Progenitor cell of endocrine pancreas (in vitro differentiated cells): ENCODE results near the gene SPATA24. TPM values are rescaled to one million over a fixed set of nuclear protein-coding genes. Genes with fewer than 3 reads are reported as not detected.

Experiments used
- DNase-seq: peaks from one replicate; pipeline ENCODE4 v3.0.0; 2021; ENCODE audit warnings: low spot score; ENCODE audit not compliant: unreplicated experiment
- H3K27ac Mint-ChIP-seq: 2 replicates; pipeline ENCODE4 v1.8.0; 2021; ENCODE audit warnings: mild to moderate bottlenecking, moderate library complexity, mixed read lengths
- H3K27me3 Mint-ChIP-seq: 2 replicates; pipeline ENCODE4 v1.8.0; 2021; ENCODE audit warnings: mixed read lengths
- H3K36me3 Mint-ChIP-seq: 2 replicates; pipeline ENCODE4 v1.8.0; 2022; ENCODE audit warnings: mixed read lengths; ENCODE audit not compliant: insufficient read depth
- H3K4me1 Mint-ChIP-seq: 2 replicates; pipeline ENCODE4 v1.8.0; 2021; ENCODE audit warnings: low read depth, mixed read lengths
- H3K4me3 Mint-ChIP-seq: 2 replicates; pipeline ENCODE4 v1.8.0; 2021; ENCODE audit warnings: low read depth, mild to moderate bottlenecking, moderate library complexity, mixed read lengths
- H3K9me3 Mint-ChIP-seq: 2 replicates; pipeline ENCODE4 v1.8.0; 2021; ENCODE audit warnings: low read depth, mixed read lengths
- CTCF ChIP-seq: fragments of 200-600 bp; sonication (generic); IDR thresholded peaks from one replicate; pipeline ENCODE4 v1.5.0; 2021; ENCODE audit warnings: antibody characterized with exemption, mild to moderate bottlenecking; ENCODE audit not compliant: unreplicated experiment
- total RNA-seq: library from RNA; stranded (reverse); gene quantifications from 2 replicates; pipeline ENCODE4 v1.2.1, GENCODE V29; 2021

The SPATA24 gene
- total RNA-seq, 1 donor from 2014 or later, result 13.9 TPM

GRCh38 chr5:139368613-139369012, 35.3 kb downstream of the SPATA24 start:
- no peaks in the 10 kb centered on the region for H3K27me3 Mint-ChIP-seq
- DNase-seq, result no peak
- H3K27ac Mint-ChIP-seq, result no peak overlapping the region
- H3K9me3 Mint-ChIP-seq, result no peaks in the 10 kb centered on the region
- H3K4me3 Mint-ChIP-seq, result no peak overlapping the region
- H3K36me3 Mint-ChIP-seq, result peaks cover 23% of the 10 kb centered on the region
- TF ChIP-seq CTCF, result no peak
- no peaks in the 10 kb centered on the region for H3K4me1 Mint-ChIP-seq

GRCh38 chr5:139364466-139364865, 39.4 kb downstream of the SPATA24 start:
- H3K36me3 Mint-ChIP-seq, result peaks cover 24% of the 10 kb centered on the region
- no peaks in the 10 kb centered on the region for H3K9me3 Mint-ChIP-seq
- no peak for TF ChIP-seq CTCF
- no peak overlapping the region for H3K27ac Mint-ChIP-seq
- H3K4me1 Mint-ChIP-seq, result no peaks in the 10 kb centered on the region
- DNase-seq, result no peak
- no peak overlapping the region for H3K4me3 Mint-ChIP-seq
- no peaks in the 10 kb centered on the region for H3K27me3 Mint-ChIP-seq

- H3K36me3 Mint-ChIP-seq, result peaks cover 24% of the 10 kb centered on the region
- no peaks in the 10 kb centered on the region for H3K9me3 Mint-ChIP-seq
- no peaks in the 10 kb centered on the region for H3K4me1 Mint-ChIP-seq
- no peak for TF ChIP-seq CTCF
- no peak for DNase-seq
- no peaks in the 10 kb centered on the region for H3K27me3 Mint-ChIP-seq
- H3K4me3 Mint-ChIP-seq, result no peak overlapping the region
- H3K27ac Mint-ChIP-seq, result no peak overlapping the region
Measured at GRCh38 chr5:139363937-139364336, 40.0 kb downstream of the SPATA24 start.

- peaks cover 30% of the 10 kb centered on the region for H3K36me3 Mint-ChIP-seq
- no peak overlapping the region for H3K4me3 Mint-ChIP-seq
- H3K27ac Mint-ChIP-seq, result no peak overlapping the region
- H3K9me3 Mint-ChIP-seq, result no peaks in the 10 kb centered on the region
- DNase-seq, result no peak
- H3K4me1 Mint-ChIP-seq, result peaks cover 5% of the 10 kb centered on the region
- H3K27me3 Mint-ChIP-seq, result no peaks in the 10 kb centered on the region
- no peak for TF ChIP-seq CTCF
Measured at GRCh38 chr5:139361835-139362429, 42.0 kb downstream of the SPATA24 start.

- Mint-ChIP-seq H3K36me3 (peaks cover 29% of the 10 kb centered on the region), H3K4me1 (peaks cover 5% of the 10 kb centered on the region), H3K9me3 (no peaks in the 10 kb centered on the region), H3K27me3 (no peaks in the 10 kb centered on the region), H3K4me3 (no peak overlapping the region), H3K27ac (no peak overlapping the region)
- DNase-seq, result no peak
- no peak for TF ChIP-seq CTCF
Measured at GRCh38 chr5:139360384-139360783, 43.5 kb downstream of the SPATA24 start.
